Neural progenitor cell (in vitro differentiated cells): ENCODE measurements around the gene TRIM25. TPM values are rescaled to one million over a fixed set of nuclear protein-coding genes. Genes with fewer than 3 reads are reported as not detected.

Experiments
- DNase-seq: peaks from one replicate; pipeline ENCODE4 v3.0.0-alpha.2; 2016; ENCODE audit warnings: low spot score
- H2AFZ ChIP-seq: fragments of 200-600 bp; sonication (generic); replicated peaks from 2 replicates; pipeline ENCODE4 v1.6.1; 2016; ENCODE audit warnings: antibody characterized with exemption
- H3F3A ChIP-seq: fragments of 200-600 bp; sonication (generic); 2 replicates; pipeline ENCODE4 v1.6.1; 2016; ENCODE audit warnings: antibody characterized with exemption, low read depth
- H3K27ac ChIP-seq: fragments of 200-600 bp; sonication (generic); 2 replicates; pipeline ENCODE4 v1.5.1; 2016; ENCODE audit warnings: mild to moderate bottlenecking
- H3K27me3 ChIP-seq: fragments of 200-600 bp; sonication (generic); 2 replicates; pipeline ENCODE4 v1.6.1; 2016; ENCODE audit warnings: mild to moderate bottlenecking, moderate library complexity
- H3K36me3 ChIP-seq: fragments of 200-600 bp; sonication (generic); 2 replicates; pipeline ENCODE4 v1.5.1; 2016
- H3K4me1 ChIP-seq: fragments of 200-600 bp; sonication (generic); 2 replicates; pipeline ENCODE4 v1.6.1; 2016; ENCODE audit warnings: mixed run types
- H3K4me2 ChIP-seq: fragments of 200-600 bp; sonication (generic); 2 replicates; pipeline ENCODE4 v1.6.1; 2016
- H3K4me3 ChIP-seq: fragments of 200-600 bp; sonication (generic); 2 replicates; pipeline ENCODE4 v1.5.1; 2016
- H3K79me2 ChIP-seq: fragments of 200-600 bp; sonication (generic); 2 replicates; pipeline ENCODE4 v1.6.1; 2016; ENCODE audit warnings: low read depth
- H3K9ac ChIP-seq: fragments of 200-600 bp; sonication (generic); 2 replicates; pipeline ENCODE4 v1.6.1; 2016
- H3K9me3 ChIP-seq: fragments of 200-600 bp; sonication (generic); 2 replicates; pipeline ENCODE4 v1.5.1; 2016; ENCODE audit warnings: low read depth
- H4K20me1 ChIP-seq: fragments of 200-600 bp; sonication (generic); 2 replicates; pipeline ENCODE4 v1.6.1; 2016; ENCODE audit warnings: low read depth
- H3K27ac Mint-ChIP-seq: 3 replicates; pipeline ENCODE4 v1.8.0; 2021; ENCODE audit warnings: mixed read lengths
- H3K27me3 Mint-ChIP-seq: 2 replicates; pipeline ENCODE4 v1.8.0; 2022; ENCODE audit warnings: low read depth, mild to moderate bottlenecking, inconsistent platforms, moderate library complexity, mixed read lengths; ENCODE audit not compliant: insufficient read depth
- H3K36me3 Mint-ChIP-seq: 3 replicates; pipeline ENCODE4 v1.8.0; 2021; ENCODE audit warnings: mixed read lengths
- H3K4me1 Mint-ChIP-seq: 3 replicates; pipeline ENCODE4 v1.8.0; 2021; ENCODE audit warnings: mixed read lengths
- H3K4me3 Mint-ChIP-seq: 3 replicates; pipeline ENCODE4 v1.8.0; 2021; ENCODE audit warnings: mild to moderate bottlenecking, moderate library complexity, mixed read lengths
- H3K9me3 Mint-ChIP-seq: 3 replicates; pipeline ENCODE4 v1.8.0; 2020; ENCODE audit warnings: mixed read lengths
- EZH2 ChIP-seq: fragments of 200-600 bp; sonication (generic); IDR thresholded peaks from 2 replicates; pipeline ENCODE4 v1.6.1; 2017; ENCODE audit warnings: antibody characterized with exemption, mild to moderate bottlenecking, moderate library complexity
- EZH2phosphoT487 ChIP-seq: fragments of 200-600 bp; sonication (generic); IDR thresholded peaks from 2 replicates; pipeline ENCODE4 v1.6.1; 2017; ENCODE audit warnings: antibody characterized with exemption
- total RNA-seq: library from RNA; depleted of rRNA; stranded (reverse); fragments of >200 nt; gene quantifications from 2 replicates; pipeline ENCODE4 v1.2.3, GENCODE V29; 2015; ENCODE audit warnings: low replicate concordance
- TF ChIP-seq, protein P1 (sequence below): fragments of 200-600 bp; sonication (generic); IDR thresholded peaks from 2 replicates; pipeline ENCODE4 v1.5.1; 2017; ENCODE audit warnings: antibody characterized with exemption, mild to moderate bottlenecking

Gene TRIM25, protein sequence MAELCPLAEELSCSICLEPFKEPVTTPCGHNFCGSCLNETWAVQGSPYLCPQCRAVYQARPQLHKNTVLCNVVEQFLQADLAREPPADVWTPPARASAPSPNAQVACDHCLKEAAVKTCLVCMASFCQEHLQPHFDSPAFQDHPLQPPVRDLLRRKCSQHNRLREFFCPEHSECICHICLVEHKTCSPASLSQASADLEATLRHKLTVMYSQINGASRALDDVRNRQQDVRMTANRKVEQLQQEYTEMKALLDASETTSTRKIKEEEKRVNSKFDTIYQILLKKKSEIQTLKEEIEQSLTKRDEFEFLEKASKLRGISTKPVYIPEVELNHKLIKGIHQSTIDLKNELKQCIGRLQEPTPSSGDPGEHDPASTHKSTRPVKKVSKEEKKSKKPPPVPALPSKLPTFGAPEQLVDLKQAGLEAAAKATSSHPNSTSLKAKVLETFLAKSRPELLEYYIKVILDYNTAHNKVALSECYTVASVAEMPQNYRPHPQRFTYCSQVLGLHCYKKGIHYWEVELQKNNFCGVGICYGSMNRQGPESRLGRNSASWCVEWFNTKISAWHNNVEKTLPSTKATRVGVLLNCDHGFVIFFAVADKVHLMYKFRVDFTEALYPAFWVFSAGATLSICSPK
- total RNA-seq, result 6.1 and 7.6 TPM in 2 replicates

DNA sequence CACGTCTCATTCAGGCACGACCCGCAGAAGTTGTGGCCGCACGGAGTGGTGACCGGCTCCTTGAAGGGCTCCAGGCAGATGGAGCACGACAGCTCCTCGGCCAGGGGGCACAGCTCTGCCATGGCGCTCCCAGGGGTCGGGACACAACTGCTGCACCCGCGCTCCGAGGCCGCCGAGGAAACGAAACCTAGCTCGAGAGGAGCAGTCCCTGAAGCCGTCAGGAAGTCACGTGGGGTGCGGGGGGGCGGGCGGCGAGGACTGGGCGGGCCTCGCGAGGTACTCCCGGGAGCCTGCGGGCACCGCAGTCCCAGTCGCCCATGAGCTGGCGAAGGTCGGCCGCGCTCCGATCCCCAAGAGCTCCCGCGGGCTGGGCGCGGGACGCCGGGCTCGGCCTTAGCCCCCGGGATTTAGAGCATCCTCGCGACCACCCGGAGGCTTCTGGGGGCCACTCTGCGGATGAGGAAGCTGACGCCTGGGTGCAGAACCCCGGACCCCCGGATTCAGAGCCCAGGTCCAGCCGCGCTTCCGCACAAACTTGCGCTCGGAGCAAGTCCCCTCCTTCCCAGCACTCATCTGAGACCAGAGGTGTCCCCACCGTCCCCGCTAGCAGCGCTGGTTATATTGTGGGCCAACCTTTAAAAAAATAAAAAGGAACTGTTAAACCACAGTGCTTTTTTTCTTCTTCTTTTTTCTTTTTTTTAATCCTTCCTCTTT is at the start of gene TRIM25:
Gene TRIM25, minus strand, starts transcription at position 183 of the 714 bp plus-strand sequence. Its CDS starts 61 bp downstream, at position 122.
- TF ChIP-seq, protein P1, sequence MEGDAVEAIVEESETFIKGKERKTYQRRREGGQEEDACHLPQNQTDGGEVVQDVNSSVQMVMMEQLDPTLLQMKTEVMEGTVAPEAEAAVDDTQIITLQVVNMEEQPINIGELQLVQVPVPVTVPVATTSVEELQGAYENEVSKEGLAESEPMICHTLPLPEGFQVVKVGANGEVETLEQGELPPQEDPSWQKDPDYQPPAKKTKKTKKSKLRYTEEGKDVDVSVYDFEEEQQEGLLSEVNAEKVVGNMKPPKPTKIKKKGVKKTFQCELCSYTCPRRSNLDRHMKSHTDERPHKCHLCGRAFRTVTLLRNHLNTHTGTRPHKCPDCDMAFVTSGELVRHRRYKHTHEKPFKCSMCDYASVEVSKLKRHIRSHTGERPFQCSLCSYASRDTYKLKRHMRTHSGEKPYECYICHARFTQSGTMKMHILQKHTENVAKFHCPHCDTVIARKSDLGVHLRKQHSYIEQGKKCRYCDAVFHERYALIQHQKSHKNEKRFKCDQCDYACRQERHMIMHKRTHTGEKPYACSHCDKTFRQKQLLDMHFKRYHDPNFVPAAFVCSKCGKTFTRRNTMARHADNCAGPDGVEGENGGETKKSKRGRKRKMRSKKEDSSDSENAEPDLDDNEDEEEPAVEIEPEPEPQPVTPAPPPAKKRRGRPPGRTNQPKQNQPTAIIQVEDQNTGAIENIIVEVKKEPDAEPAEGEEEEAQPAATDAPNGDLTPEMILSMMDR, result no peak
- TF ChIP-seq EZH2 (no peak), EZH2phosphoT487 (peak; percentile 53)
- H3K4me1 ChIP-seq, result peaks cover 8% of the 10 kb centered on the region
- H3K79me2 ChIP-seq, result no peaks in the 10 kb centered on the region
- no peak within 1 kb of the TSS for H3K9ac ChIP-seq
- peak within 1 kb of the TSS; percentile 25 for H3K27ac Mint-ChIP-seq
- H3K9me3 Mint-ChIP-seq, result peaks cover 11% of the 10 kb centered on the region
- peaks cover 14% of the 10 kb centered on the region for H3K4me1 Mint-ChIP-seq
- no peaks in the 10 kb centered on the region for H3K36me3 Mint-ChIP-seq
- no peaks in the 10 kb centered on the region for H3F3A ChIP-seq
- H3K9me3 ChIP-seq, result no peaks in the 10 kb centered on the region
- no peaks in the 10 kb centered on the region for H3K36me3 ChIP-seq
- peak within 1 kb of the TSS; percentile 89 for H3K4me2 ChIP-seq
- H3K27ac ChIP-seq, result no peak within 1 kb of the TSS
- H4K20me1 ChIP-seq, result no peaks in the 10 kb centered on the region
- peaks cover 11% of the 10 kb centered on the region for H3K27me3 Mint-ChIP-seq
- H3K4me3 Mint-ChIP-seq, result peak within 1 kb of the TSS; percentile 90
- peak within 1 kb of the TSS; percentile 65 for H3K4me3 ChIP-seq
- peaks cover 40% of the 10 kb centered on the region for H3K27me3 ChIP-seq
- peak within 1 kb of the TSS; percentile 90 for H2AFZ ChIP-seq
- DNase-seq, result peak; percentile 88

DNA sequence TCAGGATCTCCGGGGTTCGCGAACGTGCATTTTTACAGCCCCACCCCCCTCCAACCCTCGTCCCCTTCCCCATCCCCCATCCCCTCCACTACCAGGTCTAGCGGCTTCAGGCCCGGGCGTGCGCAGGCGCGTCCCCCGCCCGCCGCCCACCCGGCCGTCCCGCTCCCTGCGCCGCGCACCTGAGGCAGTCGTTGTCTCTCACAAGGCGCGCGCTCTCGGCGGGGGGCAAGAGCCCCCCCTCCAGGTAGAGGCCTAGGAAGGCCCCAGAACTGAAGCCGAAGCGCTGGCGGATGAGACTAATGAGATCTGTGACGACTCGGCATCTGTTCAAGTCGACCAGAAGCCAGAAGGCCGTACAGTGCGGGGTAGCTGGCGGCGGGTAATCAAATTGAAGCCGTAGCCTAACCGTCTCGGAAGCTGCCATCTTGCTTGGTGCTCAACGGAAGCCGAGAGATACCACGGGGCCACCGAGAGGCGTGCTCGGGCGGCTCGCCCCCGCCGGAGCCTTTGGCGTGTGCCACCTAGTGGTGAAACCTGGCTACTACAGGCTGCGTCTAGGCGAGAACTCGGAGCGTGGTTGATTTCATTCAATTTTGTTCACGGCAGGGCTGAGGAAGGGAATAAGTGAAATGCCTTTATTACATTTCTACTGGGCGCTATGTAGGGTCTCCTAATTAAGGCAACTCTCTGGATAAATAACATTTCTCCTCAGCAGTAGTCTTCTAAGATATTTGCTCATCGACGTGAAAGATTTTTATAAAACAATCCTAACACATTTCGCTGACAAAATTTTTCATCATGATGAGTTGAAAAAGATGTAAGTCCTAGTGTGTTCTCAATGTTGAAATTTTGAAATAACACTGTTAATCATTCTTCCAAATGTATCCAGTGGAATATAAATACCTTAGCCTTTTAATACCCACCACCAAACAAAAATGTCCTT is 47.0 kb upstream of the TRIM25 start, which contains the start of gene COIL:
Gene COIL, minus strand, starts transcription at position 455 of the 943 bp plus-strand sequence. Its CDS starts 31 bp downstream, at position 424.
- Histone ChIP-seq H3K4me2 (peak within 1 kb of the TSS; percentile 83), H4K20me1 (no peaks in the 10 kb centered on the region), H3K4me1 (peaks cover 10% of the 10 kb centered on the region), H3K27ac (peak within 1 kb of the TSS; percentile 90), H3K4me3 (peak within 1 kb of the TSS; percentile 85), H3K9me3 (no peaks in the 10 kb centered on the region), H3F3A (peaks cover 9% of the 10 kb centered on the region), H3K79me2 (peaks cover 43% of the 10 kb centered on the region), H3K9ac (peak within 1 kb of the TSS; percentile 65), H2AFZ (peak within 1 kb of the TSS; percentile 96), H3K27me3 (no peaks in the 10 kb centered on the region), H3K36me3 (no peaks in the 10 kb centered on the region)
- H3K27me3 Mint-ChIP-seq, result peaks cover 7% of the 10 kb centered on the region
- no peaks in the 10 kb centered on the region for H3K9me3 Mint-ChIP-seq
- DNase-seq, result peak; percentile 95
- no peaks in the 10 kb centered on the region for H3K36me3 Mint-ChIP-seq
- peak within 1 kb of the TSS; percentile 64 for H3K27ac Mint-ChIP-seq
- H3K4me1 Mint-ChIP-seq, result peaks cover 17% of the 10 kb centered on the region
- TF ChIP-seq EZH2 (no peak), EZH2phosphoT487 (no peak)
- TF ChIP-seq, protein P1, result peak; percentile 99
- peak within 1 kb of the TSS; percentile 87 for H3K4me3 Mint-ChIP-seq

DNA sequence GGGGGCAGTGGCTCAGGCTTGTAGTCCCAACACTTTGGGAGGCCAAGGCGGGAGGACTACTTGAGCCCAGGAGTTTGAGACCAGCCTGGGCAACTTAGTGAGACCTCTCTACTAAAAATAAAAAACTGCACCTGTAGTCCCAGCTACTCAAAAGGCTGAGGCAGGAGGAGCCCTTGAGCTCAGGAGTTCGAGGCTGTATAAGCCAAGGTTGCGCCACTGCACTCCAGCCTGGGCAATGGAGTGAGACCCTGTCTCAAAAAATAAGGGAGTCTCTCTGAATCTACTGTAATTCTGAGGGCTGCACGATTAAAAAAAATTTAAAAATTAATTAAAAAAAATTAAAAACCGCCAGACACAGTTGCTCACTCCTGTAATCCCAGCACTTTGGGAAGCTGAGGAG is 43.1 kb upstream of the TRIM25 start:
- Histone ChIP-seq H3K4me3 (no peak overlapping the region), H3K79me2 (peaks cover 76% of the 10 kb centered on the region), H4K20me1 (peaks cover under 1% of the 10 kb centered on the region), H3K36me3 (no peaks in the 10 kb centered on the region), H3K9me3 (no peaks in the 10 kb centered on the region), H3K27me3 (no peaks in the 10 kb centered on the region), H3K4me1 (peaks cover 10% of the 10 kb centered on the region), H3F3A (peaks cover 9% of the 10 kb centered on the region), H3K9ac (no peak overlapping the region), H3K4me2 (no peak overlapping the region), H3K27ac (no peak overlapping the region), H2AFZ (no peak overlapping the region)
- no peak overlapping the region for H3K4me3 Mint-ChIP-seq
- no peak overlapping the region for H3K27ac Mint-ChIP-seq
- no peak for DNase-seq
- no peaks in the 10 kb centered on the region for H3K9me3 Mint-ChIP-seq
- TF ChIP-seq, protein P1, result no peak
- TF ChIP-seq EZH2 (no peak), EZH2phosphoT487 (no peak)
- H3K27me3 Mint-ChIP-seq, result peaks cover 4% of the 10 kb centered on the region
- peaks cover 17% of the 10 kb centered on the region for H3K4me1 Mint-ChIP-seq
- H3K36me3 Mint-ChIP-seq, result peaks cover 6% of the 10 kb centered on the region
